H9 (cell line): ENCODE measurements around the gene SKOR2. TPM values are rescaled to one million over a fixed set of nuclear protein-coding genes. Genes with fewer than 3 reads are reported as not detected.

Source experiments
- DNase-seq: peaks from one replicate; pipeline ENCODE4 v3.0.0-alpha.2; 2017
- H2AFZ ChIP-seq: one replicate; pipeline ENCODE4 v1.6.1; 2013; ENCODE audit warnings: mild to moderate bottlenecking, low read length, control low read depth, moderate library complexity
- H2AK5ac ChIP-seq: 2 replicates; pipeline ENCODE4 v1.6.1; 2013; ENCODE audit warnings: low read length, control low read depth, mixed read lengths; ENCODE audit not compliant: insufficient read length
- H2BK120ac ChIP-seq: one replicate; pipeline ENCODE4 v1.6.1; 2013; ENCODE audit warnings: low read depth, mild to moderate bottlenecking, low read length, control low read depth, inconsistent platforms; ENCODE audit not compliant: poor library complexity, severe bottlenecking
- H2BK12ac ChIP-seq: 2 replicates; pipeline ENCODE4 v1.6.1; 2013; ENCODE audit warnings: low read length, control low read depth, mixed read lengths, low read depth; ENCODE audit not compliant: insufficient read length
- H2BK15ac ChIP-seq: 2 replicates; pipeline ENCODE4 v1.6.1; 2013; ENCODE audit warnings: low read depth, low read length, control low read depth
- H2BK20ac ChIP-seq: one replicate; pipeline ENCODE4 v1.6.1; 2013; ENCODE audit warnings: low read depth, mild to moderate bottlenecking, low read length, control low read depth, inconsistent platforms; ENCODE audit not compliant: poor library complexity, severe bottlenecking
- H2BK5ac ChIP-seq: 2 replicates; pipeline ENCODE4 v1.6.1; 2013; ENCODE audit warnings: low read length, control low read depth, mixed read lengths; ENCODE audit not compliant: insufficient read length
- H3K14ac ChIP-seq: 2 replicates; pipeline ENCODE4 v1.6.1; 2013; ENCODE audit warnings: low read length, control low read depth; ENCODE audit not compliant: insufficient read depth
- H3K18ac ChIP-seq: 2 replicates; pipeline ENCODE4 v1.6.1; 2013; ENCODE audit warnings: low read depth, mild to moderate bottlenecking, mixed read lengths, low read length, control low read depth; ENCODE audit not compliant: insufficient read length
- H3K23ac ChIP-seq: 2 replicates; pipeline ENCODE4 v1.6.1; 2013; ENCODE audit warnings: low read length, control low read depth, mixed read lengths, low read depth; ENCODE audit not compliant: insufficient read length
- H3K23me2 ChIP-seq: 2 replicates; pipeline ENCODE4 v1.6.1; 2013; ENCODE audit warnings: low read depth, mild to moderate bottlenecking, mixed read lengths, low read length, control low read depth; ENCODE audit not compliant: insufficient read length, poor library complexity, severe bottlenecking
- H3K27ac ChIP-seq: 2 replicates; pipeline ENCODE4 v1.5.1; 2013; ENCODE audit warnings: low read length, control low read depth, mixed read lengths, low read depth; ENCODE audit not compliant: insufficient read length
- H3K27me3 ChIP-seq: 2 replicates; pipeline ENCODE4 v1.6.1; 2013; ENCODE audit warnings: low read length, control low read depth, inconsistent platforms; ENCODE audit not compliant: insufficient read depth
- H3K4ac ChIP-seq: 2 replicates; pipeline ENCODE4 v1.6.1; 2013; ENCODE audit warnings: low read depth, mild to moderate bottlenecking, control low read depth, inconsistent platforms, low read length, moderate library complexity
- H3K4me1 ChIP-seq: 2 replicates; pipeline ENCODE4 v1.6.1; 2013; ENCODE audit warnings: low read length, control low read depth, inconsistent platforms; ENCODE audit not compliant: insufficient read depth
- H3K4me2 ChIP-seq: 2 replicates; pipeline ENCODE4 v1.6.1; 2013; ENCODE audit warnings: low read length, control low read depth, mixed read lengths; ENCODE audit not compliant: insufficient read length, insufficient read depth
- H3K56ac ChIP-seq: 2 replicates; pipeline ENCODE4 v1.6.1; 2013; ENCODE audit warnings: low read depth, mild to moderate bottlenecking, mixed read lengths, low read length, control low read depth; ENCODE audit not compliant: insufficient read length
- H3K79me1 ChIP-seq: 2 replicates; pipeline ENCODE4 v1.6.1; 2013; ENCODE audit warnings: low read depth, mild to moderate bottlenecking, moderate library complexity, low read length, control low read depth, inconsistent platforms; ENCODE audit not compliant: insufficient read depth, poor library complexity, severe bottlenecking
- H3K79me2 ChIP-seq: 2 replicates; pipeline ENCODE4 v1.6.1; 2013; ENCODE audit warnings: low read length, control low read depth, inconsistent platforms; ENCODE audit not compliant: insufficient read depth
- H3K9ac ChIP-seq: 2 replicates; pipeline ENCODE4 v1.6.1; 2013; ENCODE audit warnings: low read length, control low read depth, mixed read lengths; ENCODE audit not compliant: insufficient read length; ENCODE audit errors: extremely low read depth
- H3K9me3 ChIP-seq: one replicate; pipeline ENCODE4 v1.6.1; 2013; ENCODE audit warnings: low read depth, low read length, inconsistent platforms; ENCODE audit not compliant: control insufficient read depth
- H3T11ph ChIP-seq: one replicate; pipeline ENCODE4 v1.6.1; 2013; ENCODE audit warnings: mild to moderate bottlenecking, low read length, control low read depth, inconsistent platforms
- H4K20me1 ChIP-seq: one replicate; pipeline ENCODE4 v1.6.1; 2013; ENCODE audit not compliant: control insufficient read depth, insufficient read length, insufficient read depth
- H4K5ac ChIP-seq: 2 replicates; pipeline ENCODE4 v1.6.1; 2013; ENCODE audit warnings: low read depth, mild to moderate bottlenecking, mixed read lengths, low read length, control low read depth; ENCODE audit not compliant: insufficient read length
- H4K8ac ChIP-seq: replicated peaks from 2 replicates; pipeline ENCODE4 v1.6.1; 2013; ENCODE audit warnings: low read length, control low read depth, mixed read lengths, low read depth; ENCODE audit not compliant: insufficient read length
- H4K91ac ChIP-seq: 2 replicates; pipeline ENCODE4 v1.6.1; 2013; ENCODE audit warnings: low read depth, mild to moderate bottlenecking, moderate library complexity, mixed read lengths, low read length, control low read depth; ENCODE audit not compliant: insufficient read length
- H3K27ac Mint-ChIP-seq, 3 experiments: 2 replicates in 2 of 3; 3 replicates in 1 of 3; pipeline ENCODE4 v1.8.0; 2020 to 2021; ENCODE audit warnings: mixed read lengths in 3 of 3, mild to moderate bottlenecking in 1 of 3, moderate library complexity in 1 of 3
- H3K27me3 Mint-ChIP-seq: 2 replicates; pipeline ENCODE4 v1.8.0; 2021; ENCODE audit warnings: low read depth, mild to moderate bottlenecking, moderate library complexity, mixed read lengths
- H3K36me3 Mint-ChIP-seq, 3 experiments: 2 replicates in 2 of 3; 3 replicates in 1 of 3; pipeline ENCODE4 v1.8.0; 2020 to 2021; ENCODE audit warnings: low read depth in 3 of 3, mixed read lengths in 3 of 3; ENCODE audit not compliant: insufficient read depth in 1 of 3
- H3K4me1 Mint-ChIP-seq, 2 experiments: 2 replicates each; pipeline ENCODE4 v1.8.0; 2020; ENCODE audit warnings: mixed read lengths in 2 of 2
- H3K4me3 Mint-ChIP-seq, 2 experiments: 2 replicates in 1 of 2; 3 replicates in 1 of 2; pipeline ENCODE4 v1.8.0; 2020 to 2021; ENCODE audit warnings: mild to moderate bottlenecking in 2 of 2, mixed read lengths in 2 of 2, moderate library complexity in 1 of 2
- H3K9me3 Mint-ChIP-seq, 2 experiments: 2 replicates in 1 of 2; 3 replicates in 1 of 2; pipeline ENCODE4 v1.8.0; 2020; ENCODE audit warnings: mild to moderate bottlenecking in 2 of 2, mixed read lengths in 2 of 2, moderate library complexity in 1 of 2
- WGBS: extraction: QIAGEN DNeasy Blood & Tissue Kit; methylation state at CpG from one replicate; pipeline ENCODE4 v1.1.7; 2013; ENCODE audit warnings: missing lambda C conversion rate, low lambda C conversion rate, mixed read lengths; ENCODE audit not compliant: insufficient read length; ENCODE audit errors: extremely low coverage; 5-methylcytosine and 5-hydroxymethylcytosine counted together
- total RNA-seq: library from RNA; stranded (reverse); gene quantifications from 2 replicates; pipeline ENCODE4 v1.2.1, GENCODE V29; 2021
- TF ChIP-seq, protein P1 (sequence below): fragments of 200-600 bp; sonication (generic); conservative IDR thresholded peaks from 3 replicates; pipeline ENCODE4 v1.8.0; 2021; ENCODE audit warnings: antibody characterized with exemption, mild to moderate bottlenecking

Gene SKOR2
- total RNA-seq, 1 experiment from 2014 or later = 0.24 TPM

GRCh38 chr18:47247036-47247415, 4.4 kb downstream of the SKOR2 start:
- Histone ChIP-seq H2BK20ac (no peak overlapping the region), H3K9ac (no peak overlapping the region), H3K27me3 (peaks cover 41% of the 10 kb centered on the region), H2BK120ac (no peak overlapping the region), H3T11ph (no peak overlapping the region), H4K5ac (no peak overlapping the region), H3K27ac (no peak overlapping the region), H2AFZ (no peak overlapping the region), H2BK15ac (no peak overlapping the region), H3K56ac (no peak overlapping the region), H2BK12ac (no peak overlapping the region), H3K9me3 (no peaks in the 10 kb centered on the region), H4K91ac (no peak overlapping the region), H3K14ac (no peak overlapping the region), H2BK5ac (no peak overlapping the region), H3K18ac (no peak overlapping the region), H3K79me2 (no peaks in the 10 kb centered on the region), H3K4ac (no peak overlapping the region), H4K20me1 (peaks cover 7% of the 10 kb centered on the region), H3K4me1 (0 out of 2 replicates have a peak, but pooled peaks cover 1% of the 10 kb centered on the region), H3K4me2 (peak overlapping the region; percentile 67), H3K23me2 (peaks cover 13% of the 10 kb centered on the region), H4K8ac (no peak overlapping the region), H2AK5ac (no peak overlapping the region), H3K23ac (no peak overlapping the region), H3K79me1 (no peaks in the 10 kb centered on the region)
- no CpG with 5 or more reads among the region's 47 CpGs for WGBS
- Mint-ChIP-seq H3K27me3 (peaks cover 71% of the 10 kb centered on the region), H3K4me1 (peaks cover 49 to 64% of the 10 kb centered on the region in 2 experiments), H3K27ac (no peak overlapping the region), H3K4me3 (peak overlapping the region; percentile 69 to 82; a peak in 4 of 5 replicates), H3K36me3 (peaks cover 0 to 4% (median 3%) of the 10 kb centered on the region in 3 experiments; a peak in 2 of 7 replicates), H3K9me3 (peaks cover 9 to 17% of the 10 kb centered on the region in 2 experiments)
- TF ChIP-seq, protein P1, sequence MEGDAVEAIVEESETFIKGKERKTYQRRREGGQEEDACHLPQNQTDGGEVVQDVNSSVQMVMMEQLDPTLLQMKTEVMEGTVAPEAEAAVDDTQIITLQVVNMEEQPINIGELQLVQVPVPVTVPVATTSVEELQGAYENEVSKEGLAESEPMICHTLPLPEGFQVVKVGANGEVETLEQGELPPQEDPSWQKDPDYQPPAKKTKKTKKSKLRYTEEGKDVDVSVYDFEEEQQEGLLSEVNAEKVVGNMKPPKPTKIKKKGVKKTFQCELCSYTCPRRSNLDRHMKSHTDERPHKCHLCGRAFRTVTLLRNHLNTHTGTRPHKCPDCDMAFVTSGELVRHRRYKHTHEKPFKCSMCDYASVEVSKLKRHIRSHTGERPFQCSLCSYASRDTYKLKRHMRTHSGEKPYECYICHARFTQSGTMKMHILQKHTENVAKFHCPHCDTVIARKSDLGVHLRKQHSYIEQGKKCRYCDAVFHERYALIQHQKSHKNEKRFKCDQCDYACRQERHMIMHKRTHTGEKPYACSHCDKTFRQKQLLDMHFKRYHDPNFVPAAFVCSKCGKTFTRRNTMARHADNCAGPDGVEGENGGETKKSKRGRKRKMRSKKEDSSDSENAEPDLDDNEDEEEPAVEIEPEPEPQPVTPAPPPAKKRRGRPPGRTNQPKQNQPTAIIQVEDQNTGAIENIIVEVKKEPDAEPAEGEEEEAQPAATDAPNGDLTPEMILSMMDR = no peak
- peak; percentile 36 for DNase-seq
